Nephron (organoid): ENCODE measurements around the gene TC2N.
A peak's percentile ranks its signal among the peaks of the same experiment; 100 is the strongest.

Source experiments
- H3K27ac Mint-ChIP-seq, 3 experiments: 2 replicates each; pipeline ENCODE4 v1.8.0; 2020; ENCODE audit warnings: mixed read lengths in 3 of 3, mild to moderate bottlenecking in 2 of 3, moderate library complexity in 1 of 3
- H3K27me3 Mint-ChIP-seq: 2 replicates; pipeline ENCODE4 v1.8.0; 2021; ENCODE audit warnings: low read depth, mild to moderate bottlenecking, moderate library complexity, mixed read lengths
- H3K36me3 Mint-ChIP-seq: 2 replicates; pipeline ENCODE4 v1.8.0; 2020; ENCODE audit warnings: low read depth, mixed read lengths
- H3K4me1 Mint-ChIP-seq: 2 replicates; pipeline ENCODE4 v1.8.0; 2020; ENCODE audit warnings: mixed read lengths
- H3K4me3 Mint-ChIP-seq, 3 experiments: 2 replicates each; pipeline ENCODE4 v1.8.0; 2020; ENCODE audit warnings: mild to moderate bottlenecking in 3 of 3, mixed read lengths in 3 of 3, moderate library complexity in 2 of 3
- H3K9me3 Mint-ChIP-seq: 2 replicates; pipeline ENCODE4 v1.8.0; 2020; ENCODE audit warnings: mixed read lengths
- CTCF ChIP-seq, 3 experiments: fragments of 200-600 bp; sonication (generic); IDR thresholded peaks; one replicate each; pipeline ENCODE4 v1.5.0; 2021; ENCODE audit warnings: antibody characterized with exemption in 3 of 3; ENCODE audit not compliant: unreplicated experiment in 3 of 3

TC2N gene

GRCh38 chr14:91867316-91867988 is at the start of gene TC2N:
Gene TC2N (minus strand): TSS chr14:91867536. CDS start chr14:91813769, 53,767 bp downstream.
- H3K27ac Mint-ChIP-seq = no peak within 1 kb of the TSS
- peaks cover 3% of the 10 kb centered on the region for H3K9me3 Mint-ChIP-seq
- peaks cover 30% of the 10 kb centered on the region for H3K36me3 Mint-ChIP-seq
- peaks cover 6% of the 10 kb centered on the region for H3K4me1 Mint-ChIP-seq
- TF ChIP-seq CTCF (IDR thresholded peaks at IDR 0.05; ENCODE audit: unreplicated experiment in 3 of 3) = no peak
- H3K27me3 Mint-ChIP-seq = peaks cover 7% of the 10 kb centered on the region
- H3K4me3 Mint-ChIP-seq = no peak within 1 kb of the TSS

- H3K36me3 Mint-ChIP-seq = peaks cover 10% of the 10 kb centered on the region
- TF ChIP-seq CTCF (IDR thresholded peaks at IDR 0.05; ENCODE audit: unreplicated experiment in 3 of 3) = no peak
- peaks cover 6% of the 10 kb centered on the region for H3K4me1 Mint-ChIP-seq
- H3K4me3 Mint-ChIP-seq = no peak overlapping the region
- H3K27ac Mint-ChIP-seq = no peak overlapping the region
- peaks cover 3% of the 10 kb centered on the region for H3K9me3 Mint-ChIP-seq
- H3K27me3 Mint-ChIP-seq = peaks cover 3% of the 10 kb centered on the region
Measured at GRCh38 chr14:91912035-91912434, 44.7 kb upstream of the TC2N start.

GRCh38 chr14:91911474-91912032 is 44.2 kb upstream of the TC2N start:
- Mint-ChIP-seq H3K4me3 (no peak overlapping the region), H3K27me3 (peaks cover 3% of the 10 kb centered on the region), H3K4me1 (peaks cover 6% of the 10 kb centered on the region), H3K9me3 (peaks cover 3% of the 10 kb centered on the region), H3K27ac (no peak overlapping the region), H3K36me3 (peaks cover 10% of the 10 kb centered on the region)
- peak in 2 of 3 experiments; percentile 31 to 49 for TF ChIP-seq CTCF (IDR thresholded peaks at IDR 0.05; ENCODE audit: unreplicated experiment in 3 of 3)

GRCh38 chr14:91910196-91910595 is 42.9 kb upstream of the TC2N start:
- no peaks in the 10 kb centered on the region for H3K9me3 Mint-ChIP-seq
- peaks cover 6% of the 10 kb centered on the region for H3K36me3 Mint-ChIP-seq
- TF ChIP-seq CTCF (IDR thresholded peaks at IDR 0.05; ENCODE audit: unreplicated experiment in 3 of 3) = no peak
- H3K4me3 Mint-ChIP-seq = no peak overlapping the region
- H3K27me3 Mint-ChIP-seq = peaks cover 5% of the 10 kb centered on the region
- H3K4me1 Mint-ChIP-seq = peaks cover 6% of the 10 kb centered on the region
- H3K27ac Mint-ChIP-seq = no peak overlapping the region

GRCh38 chr14:91906374-91906773 is 39.0 kb upstream of the TC2N start:
- Mint-ChIP-seq H3K4me3 (no peak overlapping the region), H3K36me3 (no peaks in the 10 kb centered on the region), H3K9me3 (no peaks in the 10 kb centered on the region), H3K27ac (no peak overlapping the region), H3K27me3 (peaks cover 11% of the 10 kb centered on the region), H3K4me1 (peaks cover 13% of the 10 kb centered on the region)
- TF ChIP-seq CTCF (IDR thresholded peaks at IDR 0.05; ENCODE audit: unreplicated experiment in 3 of 3) = no peak
